Stimulated activated naive CD8-positive, alpha-beta T cell treated with anti-CD3 and anti-CD28 coated beads, Interleukin-15, amount 100 ng/mL, for 72 hours (primary cell): Measurements from ENCODE around the gene LOXL1.

Experiments used
- ATAC-seq: fragments of 150-1000 bp; cut with Tn5 transposase; 2 replicates; pipeline ENCODE4 v1.10.0; 2021; ENCODE audit warnings: mild to moderate bottlenecking, moderate library complexity
- DNase-seq, 2 donors: peaks; one replicate each; pipeline ENCODE4 v3.0.0; 2021 to 2022
- H3K27ac Mint-ChIP-seq, 2 donors: one replicate each; pipeline ENCODE4 v1.8.0; 2022; ENCODE audit warnings: mild to moderate bottlenecking in 2 of 2, mixed read lengths in 2 of 2, moderate library complexity in 2 of 2
- H3K27me3 Mint-ChIP-seq: one replicate; pipeline ENCODE4 v1.8.0; 2022; ENCODE audit warnings: mixed read lengths
- H3K4me1 Mint-ChIP-seq: one replicate; pipeline ENCODE4 v1.8.0; 2022; ENCODE audit warnings: mild to moderate bottlenecking, mixed read lengths
- H3K4me3 Mint-ChIP-seq, 2 donors: one replicate each; pipeline ENCODE4 v1.8.0; 2022; ENCODE audit warnings: mild to moderate bottlenecking in 2 of 2, mixed read lengths in 2 of 2, moderate library complexity in 1 of 2
- H3K9me3 Mint-ChIP-seq, 2 donors: one replicate each; pipeline ENCODE4 v1.8.0; 2022; ENCODE audit warnings: mixed read lengths in 2 of 2

Gene LOXL1

DNA sequence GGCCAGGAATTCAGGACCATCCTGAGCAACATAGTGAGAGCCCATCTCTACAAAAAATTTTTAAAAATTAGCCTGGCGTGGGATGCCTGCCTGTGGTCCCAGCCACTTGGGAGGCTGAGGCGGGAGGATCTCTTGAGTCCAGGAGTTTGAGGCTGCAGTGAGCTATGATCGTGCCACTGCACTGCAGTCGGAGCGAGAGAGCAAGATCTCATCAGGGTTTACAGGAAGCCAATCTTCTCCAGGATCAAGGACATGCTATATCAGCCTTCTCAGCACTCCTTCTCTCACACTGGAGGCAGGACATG lies 66.3 kb downstream of the LOXL1 start:
- Mint-ChIP-seq H3K4me3 (peak overlapping the region; percentile 91 to 94), H3K27me3 (no peaks in the 10 kb centered on the region), H3K9me3 (no peaks in the 10 kb centered on the region), H3K4me1 (peaks cover 66% of the 10 kb centered on the region), H3K27ac (peak overlapping the region; percentile 46 to 93)
- no peak for ATAC-seq
- DNase-seq = no peak

DNA sequence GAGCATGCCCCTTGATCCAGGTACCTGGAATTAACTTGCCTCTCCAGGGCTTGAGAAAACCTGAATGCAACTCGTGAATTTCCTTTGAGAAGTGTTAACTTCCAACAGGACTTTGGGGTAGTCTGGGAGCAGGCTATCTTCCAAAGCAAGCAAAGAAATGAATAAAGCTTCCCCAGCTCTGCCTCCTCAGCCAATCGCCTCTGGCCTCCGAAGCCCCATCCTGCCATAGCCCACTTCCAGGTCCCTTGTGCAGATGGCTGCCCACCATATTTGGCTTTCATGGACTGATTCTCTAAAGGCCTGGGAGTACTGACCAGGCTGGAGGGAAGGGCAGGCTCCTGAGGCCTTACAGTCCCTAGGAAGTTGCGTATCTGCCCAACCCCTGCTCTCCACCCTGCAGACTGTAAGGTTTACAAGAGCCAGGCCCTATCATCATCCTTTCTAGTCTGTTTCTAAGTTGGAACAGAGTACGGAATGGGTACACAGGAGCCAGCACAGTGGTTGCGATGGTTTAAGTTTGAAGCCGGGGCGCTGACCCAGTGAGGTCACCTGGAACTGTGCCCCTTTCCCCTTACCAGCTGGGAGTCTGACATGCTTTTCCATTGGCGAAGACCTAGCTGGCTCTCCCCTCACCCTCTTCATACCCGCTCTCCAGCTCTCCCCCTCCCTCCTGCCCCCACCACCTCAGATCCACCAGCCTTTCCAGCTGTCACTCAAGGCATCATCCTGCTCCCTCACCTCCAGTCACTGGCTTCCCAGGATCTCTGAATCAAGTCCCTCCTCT lies 67.1 kb downstream of the LOXL1 start:
- H3K27me3 Mint-ChIP-seq = no peaks in the 10 kb centered on the region
- peak overlapping the region; percentile 98 to 99 for H3K4me3 Mint-ChIP-seq
- no peak overlapping the region for H3K27ac Mint-ChIP-seq
- peaks cover 66% of the 10 kb centered on the region for H3K4me1 Mint-ChIP-seq
- H3K9me3 Mint-ChIP-seq = no peaks in the 10 kb centered on the region
- ATAC-seq = no peak
- no peak for DNase-seq

DNA sequence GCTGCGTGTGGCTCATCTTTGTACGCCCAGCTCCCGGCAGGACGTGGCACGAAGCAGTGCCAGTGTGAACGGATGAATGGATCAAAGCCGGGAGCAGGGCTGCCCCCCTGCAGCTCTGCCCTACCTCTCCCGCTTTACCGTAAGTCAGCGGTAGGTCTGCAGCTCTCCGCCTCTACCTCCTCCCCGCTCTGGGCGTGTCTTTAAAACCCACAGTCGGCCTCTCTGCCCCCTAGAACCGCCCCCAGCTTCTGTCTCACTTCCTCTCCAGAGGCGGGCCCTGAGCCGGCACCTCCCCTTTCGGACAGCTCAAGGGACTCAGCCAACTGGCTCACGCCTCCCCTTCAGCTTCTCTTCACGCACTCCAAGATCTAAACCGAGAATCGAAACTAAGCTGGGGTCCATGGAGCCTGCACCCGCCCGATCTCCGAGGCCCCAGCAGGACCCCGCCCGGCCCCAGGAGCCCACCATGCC lies 68.2 kb downstream of the LOXL1 start, which contains the start of gene PML:
PML (plus strand) TSS at position 304 of the 471 bp plus-strand sequence; CDS start at position 401, 97 bp downstream.
- peak within 1 kb of the TSS; percentile 95 to 97 for H3K27ac Mint-ChIP-seq
- ATAC-seq (peak; percentile 90), DNase-seq (peak; percentile 88 to 95)
- no peaks in the 10 kb centered on the region for H3K27me3 Mint-ChIP-seq
- peaks cover 69% of the 10 kb centered on the region for H3K4me1 Mint-ChIP-seq
- no peaks in the 10 kb centered on the region for H3K9me3 Mint-ChIP-seq
- peak within 1 kb of the TSS; percentile 98 to 99 for H3K4me3 Mint-ChIP-seq

DNA sequence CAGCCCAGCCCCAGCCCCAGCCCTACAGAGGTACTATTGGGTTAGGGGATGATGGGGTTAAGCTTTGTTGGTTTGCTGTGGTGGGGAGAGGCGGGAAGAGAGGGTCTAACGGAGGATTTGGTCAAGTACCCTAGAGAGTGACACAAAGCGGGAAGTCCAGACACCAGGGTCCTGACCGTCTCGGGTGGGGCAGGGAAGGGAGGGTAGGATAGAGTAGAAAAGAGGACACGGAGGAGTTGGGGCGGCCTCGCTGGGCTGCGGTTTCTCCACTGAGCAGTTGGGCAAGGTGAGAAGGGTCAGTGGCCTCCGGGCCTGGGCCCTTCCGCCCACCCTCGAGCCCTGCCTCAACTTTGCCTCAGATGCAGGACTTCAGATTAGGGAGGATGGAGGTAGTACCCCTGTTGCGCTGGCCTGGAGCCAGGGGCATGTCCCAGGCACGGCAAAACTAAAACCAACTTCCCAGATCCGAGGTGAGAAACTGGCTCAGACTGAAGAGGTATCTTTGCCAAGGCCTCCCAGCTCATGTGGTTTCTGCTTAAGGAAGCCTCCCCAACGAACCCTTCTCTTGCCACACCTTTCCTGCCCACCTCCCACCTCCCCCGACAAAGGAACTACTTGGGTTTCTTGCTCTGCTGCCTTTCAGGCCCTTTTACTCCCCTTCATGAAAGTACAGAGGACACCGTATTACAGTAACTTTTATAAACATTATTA lies 68.8 kb downstream of the LOXL1 start:
- H3K4me3 Mint-ChIP-seq = peak overlapping the region; percentile 98 to 99
- peaks cover 70% of the 10 kb centered on the region for H3K4me1 Mint-ChIP-seq
- no peaks in the 10 kb centered on the region for H3K27me3 Mint-ChIP-seq
- no peak for ATAC-seq
- no peak for DNase-seq
- H3K27ac Mint-ChIP-seq = peak overlapping the region; percentile 95 to 97
- H3K9me3 Mint-ChIP-seq = no peaks in the 10 kb centered on the region

- H3K4me3 Mint-ChIP-seq = peak overlapping the region; percentile 98 to 99
- no peaks in the 10 kb centered on the region for H3K27me3 Mint-ChIP-seq
- ATAC-seq (no peak), DNase-seq (no peak)
- no peaks in the 10 kb centered on the region for H3K9me3 Mint-ChIP-seq
- H3K4me1 Mint-ChIP-seq = peaks cover 65% of the 10 kb centered on the region
- peak overlapping the region in 1 of 2 donors; percentile 95 for H3K27ac Mint-ChIP-seq
Observed at GRCh38 chr15:73996267-73996666, 70.0 kb downstream of the LOXL1 start.

- DNase-seq = peak in 1 of 2 donors; percentile 35
- ATAC-seq = no peak
- H3K27ac Mint-ChIP-seq = peak overlapping the region in 1 of 2 donors; percentile 90
- H3K9me3 Mint-ChIP-seq = no peaks in the 10 kb centered on the region
- H3K4me3 Mint-ChIP-seq = peak overlapping the region; percentile 60 to 99
- peaks cover 63% of the 10 kb centered on the region for H3K4me1 Mint-ChIP-seq
- H3K27me3 Mint-ChIP-seq = no peaks in the 10 kb centered on the region
Observed at GRCh38 chr15:73996939-73997338, 70.7 kb downstream of the LOXL1 start.

DNA sequence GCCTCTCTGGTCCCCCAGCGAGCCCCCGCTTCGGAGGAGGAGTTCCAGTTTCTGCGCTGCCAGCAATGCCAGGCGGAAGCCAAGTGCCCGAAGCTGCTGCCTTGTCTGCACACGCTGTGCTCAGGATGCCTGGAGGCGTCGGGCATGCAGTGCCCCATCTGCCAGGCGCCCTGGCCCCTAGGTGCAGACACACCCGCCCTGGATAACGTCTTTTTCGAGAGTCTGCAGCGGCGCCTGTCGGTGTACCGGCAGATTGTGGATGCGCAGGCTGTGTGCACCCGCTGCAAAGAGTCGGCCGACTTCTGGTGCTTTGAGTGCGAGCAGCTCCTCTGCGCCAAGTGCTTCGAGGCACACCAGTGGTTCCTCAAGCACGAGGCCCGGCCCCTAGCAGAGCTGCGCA lies 71.7 kb downstream of the LOXL1 start:
- H3K27ac Mint-ChIP-seq = no peak overlapping the region
- H3K4me1 Mint-ChIP-seq = peaks cover 55% of the 10 kb centered on the region
- H3K4me3 Mint-ChIP-seq = peak overlapping the region in 1 of 2 donors; percentile 60

More for the DNA sequence above, 71.7 kb downstream of the LOXL1 start:
- DNase-seq = no peak
- H3K27me3 Mint-ChIP-seq = no peaks in the 10 kb centered on the region
- ATAC-seq = no peak
- no peaks in the 10 kb centered on the region for H3K9me3 Mint-ChIP-seq
